ENCODE results near the gene ZFR.
"Not testable (repeated sequence)": the region's sequence is repeated elsewhere in the genome, so short reads cannot be mapped to it uniquely, and the experiment has no call there.

The ZFR gene

DNA sequence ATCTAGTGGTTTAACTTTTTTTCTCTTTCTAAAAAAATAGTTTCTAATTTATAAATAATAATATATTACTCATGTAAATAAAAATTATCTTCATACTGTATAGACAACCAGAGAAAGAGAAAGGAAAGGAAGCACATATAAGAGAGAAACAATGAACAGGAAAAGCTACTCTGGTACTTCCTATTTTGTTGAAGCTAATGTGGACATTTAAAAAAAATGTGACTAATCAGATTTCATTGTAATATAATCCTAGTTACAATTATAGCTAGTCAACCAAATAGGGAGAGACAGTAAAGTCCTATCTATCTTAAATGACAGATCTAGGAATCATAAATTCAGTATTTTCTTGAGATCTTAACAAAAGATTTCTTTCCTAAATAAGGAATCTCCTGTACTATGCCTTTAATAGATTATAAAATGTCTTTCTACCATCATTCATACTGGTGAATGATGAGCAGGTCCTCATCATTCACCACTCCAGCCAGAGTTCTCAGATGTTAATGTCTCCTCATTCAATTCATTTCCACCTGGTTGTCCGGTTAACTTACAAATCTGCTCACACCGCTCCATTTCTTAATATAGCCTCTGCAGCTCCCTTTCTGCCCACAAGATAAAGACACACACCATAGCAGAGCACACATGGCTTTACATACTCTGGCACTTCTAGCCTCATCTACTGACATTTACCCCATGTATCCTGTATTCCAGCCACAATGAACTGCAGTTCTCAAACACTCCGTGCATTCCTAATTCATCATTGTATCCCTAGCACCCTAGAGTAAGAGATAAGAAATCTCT lies 30.9 kb downstream of the ZFR start:
- no peak for FAIRE-seq

DNA sequence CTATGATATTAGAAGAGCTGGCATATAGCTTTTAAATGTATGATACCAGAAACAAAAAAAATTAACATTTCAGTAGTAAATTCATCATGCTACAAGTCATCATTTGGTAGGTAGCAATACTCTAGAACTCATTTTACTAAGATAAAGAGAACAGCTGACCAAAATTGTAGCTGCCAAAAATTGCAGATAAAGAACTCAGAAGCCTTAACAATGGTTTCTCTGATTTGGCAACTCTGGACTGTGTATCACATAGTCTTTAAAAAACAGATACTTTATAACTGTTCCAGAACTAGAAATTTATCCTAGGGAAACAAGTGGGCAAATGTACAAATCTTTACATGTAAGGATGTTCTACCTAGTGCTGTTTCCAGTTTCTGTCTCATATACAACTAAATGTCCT lies 33.9 kb downstream of the ZFR start:
- no peak for DNase-seq (ENCODE audit: low spot score)
- no peak for FAIRE-seq

More for the DNA sequence above, 30.9 kb downstream of the ZFR start:
- no peak for DNase-seq (ENCODE audit: low spot score)

DNA sequence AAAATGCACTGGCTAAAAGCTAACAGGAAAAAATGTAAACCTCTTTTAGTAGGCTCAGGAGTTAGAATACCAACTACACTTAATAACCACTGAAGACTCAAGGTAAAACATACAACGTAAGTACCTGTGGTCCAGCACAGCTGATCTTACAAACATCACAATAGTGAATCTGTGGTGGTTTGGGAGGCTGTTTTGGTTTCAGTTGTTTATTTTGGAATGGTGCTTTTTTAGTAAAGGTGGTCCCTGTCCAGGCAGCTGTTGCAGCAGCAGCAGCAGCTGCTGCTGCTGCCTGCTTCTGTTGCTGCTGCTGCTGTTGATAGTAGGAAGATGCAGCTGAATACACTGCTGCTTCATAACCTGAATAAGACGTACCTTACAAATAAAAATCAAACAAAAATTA lies 37.9 kb downstream of the ZFR start:
- DNase-seq (ENCODE audit: low spot score): no peak
- no peak for FAIRE-seq

DNA sequence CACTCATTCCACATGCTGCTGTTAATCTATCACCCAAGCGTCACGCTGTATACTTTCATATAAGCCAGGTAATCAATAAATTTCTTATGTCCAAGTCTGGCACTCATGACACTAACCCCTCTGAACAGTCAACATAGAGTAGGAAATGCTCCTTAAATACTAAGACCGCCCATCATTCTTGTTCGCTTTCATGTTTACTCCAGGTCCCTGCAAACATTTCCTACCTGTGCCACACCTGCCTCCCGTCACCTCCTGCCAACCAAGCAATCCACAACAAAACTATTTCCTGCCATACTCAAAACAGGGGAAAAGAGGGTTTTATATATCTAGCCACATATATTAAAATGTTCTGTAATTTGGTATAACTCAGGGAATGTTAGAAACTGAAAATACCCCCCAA lies 39.0 kb downstream of the ZFR start:
- FAIRE-seq: no peak
- DNase-seq (ENCODE audit: low spot score): no peak

DNA sequence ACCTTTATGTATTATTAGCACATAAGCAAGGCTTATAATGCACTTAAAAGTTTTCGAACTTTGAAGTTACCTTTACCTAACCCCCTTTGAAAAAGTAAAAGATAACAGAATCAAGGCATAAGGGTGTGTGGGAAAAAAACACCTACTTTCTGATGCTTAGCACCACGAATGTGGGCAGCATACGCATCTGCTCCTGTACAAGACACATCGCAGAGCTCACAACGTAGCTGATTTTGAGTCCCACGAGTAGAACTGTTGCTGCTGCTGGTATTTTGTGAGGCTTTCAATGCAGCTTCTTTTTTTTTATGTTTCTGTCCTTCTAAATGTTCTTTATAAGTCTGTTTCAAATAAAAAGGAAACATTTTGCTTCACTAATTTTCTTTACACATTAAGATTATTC lies 40.8 kb downstream of the ZFR start:
- no peak for DNase-seq (ENCODE audit: low spot score)
- no peak for FAIRE-seq

DNA sequence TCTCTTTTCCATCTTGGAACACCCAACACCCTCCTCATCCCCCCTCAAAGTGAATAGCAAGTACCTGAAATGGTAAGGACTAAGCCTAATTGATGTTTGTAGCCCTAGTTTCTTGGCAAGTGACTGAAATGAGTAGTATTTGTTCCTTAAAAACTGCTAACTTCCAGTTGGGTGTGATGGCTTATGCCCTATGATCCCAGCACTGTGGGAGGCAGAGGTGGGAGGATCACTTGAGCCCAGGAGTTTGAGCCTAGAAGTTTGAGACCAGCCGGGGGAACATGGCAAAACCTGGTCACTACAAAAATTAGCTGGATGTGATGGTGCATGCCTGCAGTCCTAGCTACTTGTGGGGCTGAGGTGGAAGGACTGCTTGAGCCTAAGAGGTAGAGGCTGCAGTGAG lies 44.1 kb downstream of the ZFR start:
- no peak for DNase-seq (ENCODE audit: low spot score)

DNA sequence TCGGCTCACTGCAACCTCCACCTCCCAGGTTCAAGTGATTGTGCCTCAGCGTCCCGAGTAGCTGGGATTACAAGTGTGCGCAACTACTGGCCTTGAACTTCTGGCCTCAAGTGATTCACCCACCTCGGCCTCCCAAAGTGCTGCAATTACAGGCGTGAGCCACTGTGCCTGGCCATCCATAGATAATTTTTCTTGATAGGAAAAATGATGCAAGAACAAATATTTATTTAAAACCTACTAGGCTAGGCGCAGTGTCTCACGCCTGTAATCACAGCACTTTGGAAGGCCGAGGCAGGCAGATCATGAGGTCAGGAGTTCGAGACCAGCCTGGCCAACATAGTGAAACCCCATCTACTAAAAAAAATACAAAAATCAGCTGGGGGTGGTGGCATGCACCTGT lies 45.8 kb downstream of the ZFR start:
- not testable (repeated sequence) for FAIRE-seq; DNase-seq (ENCODE audit: low spot score)

More for the DNA sequence above, 44.1 kb downstream of the ZFR start:
- FAIRE-seq: no peak

DNA sequence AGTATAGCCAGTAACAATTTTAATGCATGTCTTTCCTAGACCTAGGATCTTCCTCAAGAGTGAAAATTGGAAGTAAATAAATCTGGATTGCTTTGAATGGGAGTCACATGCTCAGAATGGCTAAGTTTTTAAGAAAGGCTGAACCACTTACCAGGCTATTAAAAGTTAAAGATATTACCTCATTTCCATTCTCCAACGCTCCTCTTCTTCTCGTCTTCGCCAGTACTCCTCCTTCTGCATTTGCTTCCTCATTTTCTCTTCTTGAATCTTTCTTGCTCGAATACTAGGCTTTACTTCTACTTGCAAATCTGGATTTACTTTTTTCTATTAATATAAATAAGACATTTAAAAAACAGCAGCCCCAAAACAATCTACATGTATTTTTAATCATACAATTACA lies 49.6 kb downstream of the ZFR start:
- no peak for DNase-seq (ENCODE audit: low spot score)
- no peak for FAIRE-seq

DNA sequence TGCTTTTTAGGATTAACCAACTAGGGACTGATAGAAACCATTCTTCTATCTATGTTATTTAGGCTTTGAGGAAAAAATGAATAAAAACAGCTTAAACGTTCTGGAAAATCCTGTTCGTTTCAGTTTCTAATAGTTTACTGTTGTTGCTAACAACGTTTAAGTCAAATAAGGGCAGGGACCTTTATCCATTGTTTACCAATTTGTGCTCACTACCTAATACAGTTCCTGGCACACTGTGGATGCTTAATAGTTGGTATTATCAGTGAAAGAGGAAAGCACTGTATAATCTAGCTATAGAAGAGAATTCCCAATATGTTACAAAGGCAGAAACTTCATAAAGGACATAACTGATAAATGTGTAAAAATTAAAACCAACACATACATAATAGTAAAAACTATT lies 52.5 kb downstream of the ZFR start:
- DNase-seq (ENCODE audit: low spot score): no peak
- FAIRE-seq: no peak

DNA sequence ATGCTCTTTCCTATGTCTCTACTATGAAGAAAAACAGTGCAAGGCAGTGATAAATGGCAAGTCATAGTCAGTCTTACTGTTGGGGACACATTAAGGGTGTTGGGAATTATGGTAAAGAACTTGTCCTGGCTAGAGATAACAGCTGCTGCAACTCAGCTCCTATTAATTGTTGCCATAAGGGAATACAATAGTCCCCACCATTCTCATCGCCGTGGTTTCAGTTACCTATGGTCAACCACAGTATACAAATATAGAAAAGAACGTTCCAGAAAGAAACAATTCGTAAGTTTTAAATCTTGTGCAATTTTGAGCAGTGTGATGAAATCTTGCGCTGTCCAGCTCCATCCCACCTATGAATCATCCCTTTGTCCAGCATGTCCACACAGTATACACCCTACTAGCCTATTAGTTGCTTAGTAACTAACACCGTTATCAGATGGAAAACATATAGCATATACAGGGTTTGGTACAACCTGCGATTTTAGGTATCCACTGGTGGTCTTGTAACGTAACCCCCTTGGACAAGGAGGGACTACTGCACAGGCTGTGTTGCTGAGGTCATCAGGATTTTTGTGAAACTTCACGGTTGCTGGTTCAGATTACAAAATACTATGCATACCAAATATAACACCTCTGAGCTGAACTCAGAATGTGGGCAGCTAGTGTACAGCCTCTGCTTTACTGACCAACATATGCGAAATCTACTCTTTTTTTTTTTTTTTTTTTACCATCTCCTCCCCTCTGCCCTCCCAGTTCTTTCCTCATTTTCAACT lies 53.5 kb downstream of the ZFR start:
- DNase-seq (ENCODE audit: low spot score) (no peak), FAIRE-seq (peak; percentile 9)

DNA sequence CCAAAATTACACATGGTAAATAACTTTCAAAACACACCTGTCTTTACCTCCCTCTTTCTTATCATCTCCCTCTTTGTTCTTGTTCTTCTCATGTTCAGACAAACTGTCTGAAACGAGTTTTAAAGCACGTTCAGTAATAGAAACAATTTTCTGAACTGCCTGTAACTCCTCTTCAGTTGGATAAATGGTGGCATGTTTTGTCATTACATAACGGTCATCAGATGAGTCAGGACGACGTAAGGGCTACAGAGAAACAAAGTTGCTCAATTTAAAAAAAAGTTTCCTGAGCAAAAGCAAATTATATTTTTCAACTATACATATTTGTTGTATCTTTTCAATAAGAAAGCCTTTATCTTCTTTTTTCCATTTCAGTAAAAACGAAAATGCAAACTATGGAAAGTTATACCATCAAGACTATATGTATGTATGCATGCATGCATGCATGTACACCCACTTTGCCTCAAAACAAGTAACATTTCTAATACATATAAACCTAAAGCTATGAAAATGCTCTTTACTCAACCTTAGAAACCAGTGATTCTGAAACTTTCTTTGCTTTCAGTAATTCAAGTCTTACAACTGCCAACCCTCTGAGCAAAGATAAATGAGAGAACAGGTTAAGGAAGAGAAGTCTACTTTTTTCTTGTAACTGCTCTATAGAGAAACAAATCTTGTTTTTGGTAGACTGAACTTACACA lies 56.0 kb downstream of the ZFR start:
- DNase-seq (ENCODE audit: low spot score) (no peak), FAIRE-seq (no peak)

DNA sequence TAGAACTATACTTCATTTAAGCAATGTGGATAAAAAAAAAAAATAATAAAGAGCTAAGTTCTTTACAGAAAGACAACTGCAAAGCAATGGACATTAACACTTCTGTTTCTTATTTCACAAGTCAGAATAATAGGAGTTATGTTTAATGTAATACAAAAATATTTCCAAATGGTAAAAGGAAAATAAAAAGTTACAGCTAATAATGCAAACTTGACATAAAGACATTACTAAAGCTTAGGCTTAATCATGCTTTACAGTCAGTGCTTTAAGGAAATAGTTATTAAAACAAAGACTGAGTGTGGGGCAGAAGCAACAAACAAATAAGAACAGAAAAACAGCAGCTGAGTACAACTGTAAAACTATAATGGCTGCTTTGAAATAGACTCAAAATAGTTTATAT lies 56.7 kb downstream of the ZFR start:
- FAIRE-seq: no peak

DNA sequence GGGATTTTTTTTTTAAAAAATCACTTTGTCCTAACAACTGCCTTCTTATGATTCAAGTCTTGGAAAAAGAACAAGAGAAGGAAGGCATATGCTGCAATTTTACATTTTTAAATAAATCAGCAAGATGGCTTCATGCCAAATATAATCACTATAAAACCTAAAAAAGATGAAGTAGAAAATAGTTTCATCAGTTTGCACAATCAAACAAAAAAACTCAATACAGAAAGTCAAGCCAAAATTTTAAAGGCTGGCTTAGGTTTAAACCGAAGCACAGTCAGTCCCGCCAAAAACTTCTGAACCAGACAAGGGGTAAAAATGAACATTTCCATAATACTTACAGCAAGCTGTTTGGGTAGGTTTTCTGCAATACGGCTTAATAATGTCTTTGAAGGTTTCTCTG lies 57.3 kb downstream of the ZFR start:
- no peak for DNase-seq (ENCODE audit: low spot score)

More for the DNA sequence above, 56.7 kb downstream of the ZFR start:
- no peak for DNase-seq (ENCODE audit: low spot score)

DNA sequence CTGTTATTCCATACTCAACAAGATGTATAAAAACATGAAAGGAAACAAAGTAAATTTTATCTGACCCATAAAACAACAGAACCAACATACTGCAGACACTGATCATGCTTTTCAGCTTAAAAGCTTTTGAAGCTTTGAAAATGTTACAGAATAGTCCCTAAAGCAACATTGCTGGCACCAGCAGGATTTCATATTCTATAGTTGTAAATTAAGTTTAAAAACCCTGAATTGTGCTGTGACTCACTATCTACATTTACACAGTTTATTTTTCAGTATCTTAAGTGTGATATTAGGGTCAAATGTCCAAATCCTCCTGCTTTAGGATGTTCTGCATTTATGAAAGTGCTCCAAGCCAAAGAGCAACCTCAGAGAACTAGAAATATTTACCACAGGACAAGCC lies 59.9 kb downstream of the ZFR start:
- no peak for FAIRE-seq
- no peak for DNase-seq (ENCODE audit: low spot score)

More for the DNA sequence above, 57.3 kb downstream of the ZFR start:
- no peak for FAIRE-seq

DNA sequence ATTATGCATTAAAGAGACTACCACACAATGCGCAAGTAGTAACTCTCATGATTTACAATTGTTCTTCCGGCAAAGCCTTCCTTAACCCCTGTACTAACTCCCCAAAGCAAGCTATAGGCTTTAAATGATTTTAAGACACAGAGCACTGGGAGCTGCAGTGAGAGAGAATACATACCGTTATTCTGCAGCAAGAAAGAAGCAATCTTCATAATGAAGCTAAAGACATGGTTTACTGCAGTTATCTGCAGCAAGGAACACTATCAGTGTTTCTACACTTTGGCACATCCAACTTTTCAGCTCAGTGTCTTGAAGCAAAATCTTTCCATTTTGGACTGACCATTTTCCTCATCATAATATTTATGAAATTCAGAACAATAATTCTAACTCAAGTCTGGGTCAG lies 61.0 kb downstream of the ZFR start:
- FAIRE-seq: no peak

DNA sequence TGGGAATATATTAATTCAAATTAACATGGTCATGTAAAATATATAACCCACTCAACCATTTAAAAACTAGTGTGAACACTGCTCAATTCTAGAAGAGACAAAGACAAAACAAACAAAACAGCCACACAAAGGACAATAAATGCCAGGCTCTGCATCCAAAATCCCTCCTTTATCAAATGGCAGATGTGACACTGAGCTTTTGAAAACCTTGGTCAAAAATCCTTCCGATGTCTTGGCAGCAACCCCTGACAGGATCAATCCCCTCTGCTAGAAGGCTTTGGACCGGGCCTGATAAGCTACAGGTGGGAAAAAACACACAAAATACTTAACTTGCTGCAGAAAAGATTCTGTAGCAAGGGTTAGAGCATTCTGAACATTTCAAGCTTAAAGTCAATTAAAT lies 61.5 kb downstream of the ZFR start:
- no peak for DNase-seq (ENCODE audit: low spot score)
- no peak for FAIRE-seq

More for the DNA sequence above, 61.0 kb downstream of the ZFR start:
- DNase-seq (ENCODE audit: low spot score): no peak

DNA sequence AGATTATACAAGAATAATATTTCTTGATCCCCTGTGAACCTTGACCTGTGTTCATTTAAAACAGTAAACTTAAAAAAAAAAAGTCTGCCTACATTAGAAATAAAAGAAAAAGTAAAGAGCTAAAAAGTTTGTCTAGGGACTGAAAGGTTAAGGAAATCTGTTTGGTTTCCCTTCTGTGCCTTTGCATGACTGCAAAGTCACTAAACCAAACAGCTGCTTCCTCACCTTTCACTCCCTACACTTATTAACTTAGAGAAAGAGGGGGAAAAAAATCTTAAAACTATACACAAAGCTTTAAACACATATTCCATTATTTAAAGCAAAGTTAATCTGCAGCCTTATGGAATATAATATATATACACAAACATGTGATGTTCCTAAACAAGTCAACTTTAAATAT lies 65.1 kb downstream of the ZFR start:
- no peak for DNase-seq (ENCODE audit: low spot score)
- FAIRE-seq: no peak

DNA sequence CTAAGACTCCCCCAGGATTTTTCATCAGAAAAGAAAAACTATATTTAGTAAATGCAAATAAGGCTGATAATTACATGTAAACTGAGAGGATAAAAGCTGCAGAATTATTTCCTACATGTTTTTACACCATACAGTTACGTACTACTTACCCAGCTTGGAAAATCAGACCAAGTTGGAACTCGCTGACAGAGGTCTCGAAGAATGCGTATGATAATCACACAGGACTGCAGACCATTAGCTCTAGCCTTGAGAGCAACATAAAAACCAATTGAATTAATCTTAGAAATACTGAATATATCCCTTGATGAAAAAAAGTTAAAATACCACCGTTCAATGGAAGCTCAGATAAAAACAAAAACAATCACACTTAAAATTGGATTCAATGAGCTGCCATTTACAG lies 65.6 kb downstream of the ZFR start:
- DNase-seq (ENCODE audit: low spot score) (no peak), FAIRE-seq (no peak)

DNA sequence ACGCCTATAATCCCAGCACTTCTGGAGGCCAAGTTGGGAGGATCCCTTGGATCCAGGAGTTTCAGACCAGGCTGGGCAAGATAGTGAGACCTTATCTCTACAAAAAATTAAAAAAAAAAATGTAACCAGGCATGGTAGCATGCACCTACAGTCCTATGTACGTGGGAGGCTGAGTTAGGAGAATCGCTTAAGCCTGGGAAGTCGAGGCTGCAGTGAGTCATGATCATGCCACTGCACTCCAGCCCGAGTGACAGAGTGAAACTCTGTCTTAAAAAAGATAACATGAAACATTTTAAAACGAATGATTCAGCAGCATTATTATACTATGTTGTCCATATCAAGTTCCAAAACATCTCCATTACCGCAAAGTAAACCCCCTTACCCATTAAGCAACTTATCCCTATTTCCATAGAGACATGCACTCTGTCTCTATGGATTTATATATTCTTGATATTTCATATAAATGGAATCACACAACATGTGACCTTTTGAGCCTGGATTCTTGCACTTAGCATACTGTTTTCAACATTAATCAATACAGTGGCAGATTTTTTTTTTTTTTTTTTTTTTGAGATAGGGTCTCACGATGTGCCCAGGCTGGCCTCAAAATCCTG lies 74.9 kb downstream of the ZFR start:
- no peak for FAIRE-seq
- no peak for DNase-seq (ENCODE audit: low spot score)

DNA sequence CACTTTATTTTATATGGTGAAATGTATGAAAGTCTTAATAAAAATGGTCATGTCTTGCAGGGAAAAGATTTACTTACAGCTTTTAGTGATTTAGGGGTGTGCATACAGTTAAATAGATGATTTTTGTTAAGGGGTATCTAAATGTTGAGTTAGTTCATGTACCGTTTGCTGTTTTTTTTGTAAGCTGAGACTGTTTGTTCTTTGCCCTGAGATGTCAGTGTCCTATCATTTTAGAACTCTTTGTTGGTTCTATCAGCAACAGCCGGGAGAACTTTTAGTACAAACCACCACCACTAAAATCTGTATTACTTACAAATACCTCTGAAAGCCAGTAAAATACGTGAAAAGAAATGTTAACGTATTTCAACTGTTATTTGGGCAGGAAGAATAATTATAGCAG lies 75.5 kb downstream of the ZFR start:
- DNase-seq (ENCODE audit: low spot score): no peak
- no peak for FAIRE-seq

DNA sequence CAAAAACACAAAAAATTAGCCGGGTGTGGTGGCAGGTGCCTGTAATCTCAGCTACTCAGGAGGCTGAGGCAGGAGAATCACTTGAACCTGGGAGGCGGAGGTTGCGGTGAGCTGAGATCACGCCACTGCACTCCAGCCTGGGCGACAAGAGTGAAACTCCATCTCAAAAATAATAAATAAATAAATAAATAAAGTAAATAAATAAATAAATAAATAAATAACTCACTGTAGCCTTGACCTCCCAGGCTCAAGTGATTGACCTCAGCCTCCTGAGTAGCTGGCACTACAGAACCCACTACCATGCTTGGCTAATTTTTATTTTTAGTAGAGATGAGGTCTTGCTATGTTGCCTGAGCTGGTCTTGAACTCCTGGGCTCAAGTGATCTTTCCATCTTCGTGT lies 77.3 kb downstream of the ZFR start:
- not testable (repeated sequence) for FAIRE-seq

DNA sequence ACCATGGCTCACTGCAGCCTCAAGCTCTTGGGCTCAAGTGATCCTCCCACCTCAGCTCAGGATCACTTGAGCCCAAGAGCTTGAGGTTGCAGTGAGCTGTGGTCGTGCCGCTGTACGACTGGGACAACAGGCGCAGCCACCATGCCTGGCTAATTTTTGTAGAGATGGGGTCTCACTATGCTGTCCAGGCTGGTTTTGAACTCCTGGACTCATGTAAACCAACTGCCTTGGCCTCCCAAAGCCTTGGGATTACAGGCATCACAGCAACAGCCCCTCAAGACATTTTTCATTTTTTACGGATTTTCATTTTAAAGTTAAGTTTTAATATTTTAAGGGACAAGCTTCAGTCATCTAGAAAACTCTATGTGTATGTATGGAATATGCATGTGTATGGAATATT lies 78.9 kb downstream of the ZFR start:
- FAIRE-seq: no peak
- no peak for DNase-seq (ENCODE audit: low spot score)

More for the DNA sequence above, 77.3 kb downstream of the ZFR start:
- DNase-seq (ENCODE audit: low spot score): not testable (repeated sequence)
